ENCODE data around the gene EVPL.
"Not testable (repeated sequence)": the region's sequence is repeated elsewhere in the genome, so short reads cannot be mapped to it uniquely, and the experiment has no call there.

Gene EVPL

GRCh38 chr17:76049239-76049638 lies 22.1 kb upstream of the EVPL start:
- peaks cover 91% of the 10 kb centered on the region for H3K36me3 ChIP-seq
- DNase-seq = no peak
- no peak overlapping the region for H3K4me3 ChIP-seq (ENCODE audit: low read depth, low read length)
- H3K27ac ChIP-seq = no peak overlapping the region
- H3K9me3 ChIP-seq (ENCODE audit: severe bottlenecking) = no peaks in the 10 kb centered on the region
- TF ChIP-seq, protein P1, sequence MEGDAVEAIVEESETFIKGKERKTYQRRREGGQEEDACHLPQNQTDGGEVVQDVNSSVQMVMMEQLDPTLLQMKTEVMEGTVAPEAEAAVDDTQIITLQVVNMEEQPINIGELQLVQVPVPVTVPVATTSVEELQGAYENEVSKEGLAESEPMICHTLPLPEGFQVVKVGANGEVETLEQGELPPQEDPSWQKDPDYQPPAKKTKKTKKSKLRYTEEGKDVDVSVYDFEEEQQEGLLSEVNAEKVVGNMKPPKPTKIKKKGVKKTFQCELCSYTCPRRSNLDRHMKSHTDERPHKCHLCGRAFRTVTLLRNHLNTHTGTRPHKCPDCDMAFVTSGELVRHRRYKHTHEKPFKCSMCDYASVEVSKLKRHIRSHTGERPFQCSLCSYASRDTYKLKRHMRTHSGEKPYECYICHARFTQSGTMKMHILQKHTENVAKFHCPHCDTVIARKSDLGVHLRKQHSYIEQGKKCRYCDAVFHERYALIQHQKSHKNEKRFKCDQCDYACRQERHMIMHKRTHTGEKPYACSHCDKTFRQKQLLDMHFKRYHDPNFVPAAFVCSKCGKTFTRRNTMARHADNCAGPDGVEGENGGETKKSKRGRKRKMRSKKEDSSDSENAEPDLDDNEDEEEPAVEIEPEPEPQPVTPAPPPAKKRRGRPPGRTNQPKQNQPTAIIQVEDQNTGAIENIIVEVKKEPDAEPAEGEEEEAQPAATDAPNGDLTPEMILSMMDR (IDR thresholded peaks at IDR 0.05; ENCODE audit: low read depth, low read length) = no peak
- no peaks in the 10 kb centered on the region for H3K27me3 ChIP-seq (ENCODE audit: insufficient read depth, low read depth, severe bottlenecking)

- no peak overlapping the region for H3K27ac ChIP-seq
Observed at GRCh38 chr17:76048711-76049110, 21.6 kb upstream of the EVPL start.

GRCh38 chr17:76048025-76048605 lies 21.0 kb upstream of the EVPL start:
- TF ChIP-seq, protein P1 (IDR thresholded peaks at IDR 0.05; ENCODE audit: low read depth, low read length) = no peak
- H3K36me3 ChIP-seq = peaks cover 92% of the 10 kb centered on the region
- H3K4me3 ChIP-seq (ENCODE audit: low read depth, low read length) = no peak overlapping the region
- H3K27ac ChIP-seq = no peak overlapping the region
- no peaks in the 10 kb centered on the region for H3K9me3 ChIP-seq (ENCODE audit: severe bottlenecking)
- H3K27me3 ChIP-seq (ENCODE audit: insufficient read depth, low read depth, severe bottlenecking) = no peaks in the 10 kb centered on the region
- no peak for DNase-seq

More at GRCh38 chr17:76048711-76049110, 21.6 kb upstream of the EVPL start:
- Histone ChIP-seq H3K36me3 (peaks cover 91% of the 10 kb centered on the region), H3K9me3 (ENCODE audit: severe bottlenecking) (no peaks in the 10 kb centered on the region), H3K4me3 (ENCODE audit: low read depth, low read length) (no peak overlapping the region), H3K27me3 (ENCODE audit: insufficient read depth, low read depth, severe bottlenecking) (no peaks in the 10 kb centered on the region)
- no peak for DNase-seq
- TF ChIP-seq, protein P1 (IDR thresholded peaks at IDR 0.05; ENCODE audit: low read depth, low read length) = no peak

GRCh38 chr17:76046064-76046463 lies 19.0 kb upstream of the EVPL start:
- H3K36me3 ChIP-seq = peaks cover 97% of the 10 kb centered on the region
- H3K27ac ChIP-seq = no peak overlapping the region
- no peak for DNase-seq
- no peak overlapping the region for H3K4me3 ChIP-seq (ENCODE audit: low read depth, low read length)
- H3K9me3 ChIP-seq (ENCODE audit: severe bottlenecking) = no peaks in the 10 kb centered on the region
- TF ChIP-seq, protein P1 (IDR thresholded peaks at IDR 0.05; ENCODE audit: low read depth, low read length) = no peak
- no peaks in the 10 kb centered on the region for H3K27me3 ChIP-seq (ENCODE audit: insufficient read depth, low read depth, severe bottlenecking)

DNA sequence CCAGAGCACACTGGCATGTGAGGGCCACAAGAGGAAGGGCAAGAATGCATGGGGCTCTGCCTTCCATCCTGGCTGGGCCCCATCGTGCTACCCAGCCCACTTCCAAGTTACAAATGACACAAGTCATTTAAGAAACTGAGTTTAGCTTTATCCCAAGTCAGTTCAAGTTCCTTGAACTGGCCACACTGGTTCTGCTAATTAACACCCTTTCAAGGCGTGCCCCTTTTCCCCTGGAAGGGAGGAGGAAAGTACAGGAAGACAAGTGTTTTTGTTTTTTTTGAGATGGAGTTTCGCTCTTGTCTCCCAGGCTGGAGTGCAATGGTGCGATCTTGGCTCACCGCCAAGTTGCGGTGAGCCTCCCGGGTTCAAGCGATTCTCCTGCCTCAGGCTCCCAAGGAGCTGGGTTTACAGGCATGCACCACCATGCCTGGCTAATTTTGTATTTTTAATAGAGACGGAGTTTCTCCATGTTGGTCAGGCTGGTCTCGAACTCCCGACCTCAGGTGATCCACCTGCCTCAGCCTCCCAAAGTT lies 17.4 kb upstream of the EVPL start:
- peaks cover 97% of the 10 kb centered on the region for H3K36me3 ChIP-seq
- H3K27me3 ChIP-seq (ENCODE audit: insufficient read depth, low read depth, severe bottlenecking); DNase-seq; H3K9me3 ChIP-seq (ENCODE audit: severe bottlenecking); H3K27ac ChIP-seq; H3K4me3 ChIP-seq (ENCODE audit: low read depth, low read length): not testable (repeated sequence)

DNA sequence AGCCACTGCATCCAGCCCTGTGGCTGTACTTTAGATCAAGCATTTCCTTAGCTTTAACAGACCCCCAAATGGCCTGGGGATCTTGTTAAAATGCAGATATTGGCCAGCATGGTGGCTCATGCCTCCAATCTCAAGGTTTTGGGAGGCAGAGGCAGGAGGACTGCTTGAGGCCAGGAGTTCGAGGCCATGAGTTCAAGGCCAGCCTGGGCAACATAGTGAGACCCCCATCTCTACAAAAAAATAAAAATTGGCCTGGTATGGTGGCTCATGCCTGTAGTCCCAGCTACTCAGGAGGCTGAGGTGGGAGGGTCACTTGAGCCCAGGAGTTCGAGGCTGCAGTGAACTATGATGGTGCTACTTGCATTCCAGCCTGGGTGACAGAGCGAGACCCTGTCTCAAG lies 15.8 kb upstream of the EVPL start:
- not testable (repeated sequence) for DNase-seq; H3K27me3 ChIP-seq (ENCODE audit: insufficient read depth, low read depth, severe bottlenecking); H3K4me3 ChIP-seq (ENCODE audit: low read depth, low read length); H3K9me3 ChIP-seq (ENCODE audit: severe bottlenecking); H3K27ac ChIP-seq
- peaks cover 97% of the 10 kb centered on the region for H3K36me3 ChIP-seq

DNA sequence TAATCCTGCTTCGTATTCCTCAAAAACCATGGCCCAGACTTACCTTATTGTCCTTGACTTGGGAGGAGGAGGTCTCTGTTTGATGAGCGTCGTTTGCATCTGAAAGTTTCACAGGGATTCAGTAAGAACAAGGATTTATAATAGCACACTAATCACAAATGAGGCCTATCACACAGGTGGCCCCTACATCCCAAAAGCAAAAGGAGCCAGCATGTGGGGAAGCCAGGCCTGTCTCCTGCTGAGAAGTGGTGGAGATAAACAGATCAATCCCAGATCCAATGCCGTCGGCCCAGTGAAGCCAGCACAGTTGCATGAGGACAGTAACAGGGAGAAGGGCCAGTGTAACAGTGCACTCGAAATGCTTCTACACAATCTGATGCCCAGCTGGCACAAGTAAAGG lies 13.3 kb upstream of the EVPL start:
- TF ChIP-seq, protein P1 (IDR thresholded peaks at IDR 0.05; ENCODE audit: low read depth, low read length) = no peak
- Histone ChIP-seq H3K27me3 (ENCODE audit: insufficient read depth, low read depth, severe bottlenecking) (no peaks in the 10 kb centered on the region), H3K27ac (peak overlapping the region; percentile 56), H3K4me3 (ENCODE audit: low read depth, low read length) (no peak overlapping the region), H3K36me3 (peaks cover 80% of the 10 kb centered on the region), H3K9me3 (ENCODE audit: severe bottlenecking) (no peaks in the 10 kb centered on the region)
- DNase-seq = no peak

All from WERI-Rb-1 (cell line).